HG03108 (cell line): Measurements from ENCODE around the gene HAUS6.
A peak's percentile ranks its signal among the peaks of the same experiment; 100 is the strongest.
"Not testable (repeated sequence)": the region's sequence is repeated elsewhere in the genome, so short reads cannot be mapped to it uniquely, and the experiment has no call there.

Source experiments
- ATAC-seq: cut with Tn5 transposase; IDR thresholded peaks from one replicate; pipeline ENCODE4 v1.9.1; 2021; ENCODE audit warnings: moderate library complexity; ENCODE audit not compliant: unreplicated experiment

The HAUS6 gene

DNA sequence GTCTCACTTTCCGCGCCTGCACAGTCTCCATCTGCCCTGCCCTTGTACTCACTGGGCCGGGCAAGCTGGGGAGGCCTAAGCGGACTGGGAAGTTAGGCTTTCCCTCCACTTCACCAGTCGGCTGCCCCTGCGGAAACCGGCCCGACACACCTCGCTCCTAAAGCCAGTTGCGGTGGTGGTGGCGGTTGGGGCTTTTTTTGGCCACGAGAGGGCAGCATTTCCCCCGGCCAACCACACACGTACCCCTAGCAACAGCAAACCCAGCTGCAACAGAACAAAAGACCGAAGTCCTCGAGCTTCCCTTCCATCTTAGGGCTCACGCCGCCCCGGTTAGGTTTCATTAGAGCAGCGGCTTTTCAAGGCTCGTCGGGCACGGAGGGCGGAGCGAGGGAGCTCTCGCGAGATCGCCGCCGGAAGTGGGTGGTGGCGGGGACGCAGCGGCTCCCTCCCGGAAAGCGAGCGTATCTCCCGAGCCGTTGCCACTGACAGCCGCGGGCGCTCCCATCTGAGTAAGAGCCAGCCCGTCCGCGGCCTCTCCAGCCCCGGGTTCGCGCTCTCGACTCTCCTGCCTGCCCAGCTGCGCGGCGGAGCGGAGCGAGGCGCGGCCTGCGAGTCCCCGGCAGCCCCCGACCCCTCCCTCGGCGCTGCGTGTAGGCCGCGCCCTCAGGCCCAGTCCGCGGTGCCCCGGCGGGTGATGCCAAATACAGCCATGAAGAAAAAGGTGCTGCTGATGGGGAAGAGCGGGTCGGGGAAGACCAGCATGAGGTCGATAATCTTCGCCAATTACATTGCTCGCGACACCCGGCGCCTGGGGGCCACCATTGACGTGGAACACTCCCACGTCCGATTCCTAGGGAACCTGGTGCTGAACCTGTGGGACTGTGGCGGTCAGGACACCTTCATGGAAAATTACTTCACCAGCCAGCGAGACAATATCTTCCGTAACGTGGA lies 53.5 kb downstream of the HAUS6 start, which contains the start of gene RRAGA:
Gene RRAGA, plus strand, starts transcription at position 462 of the 951 bp plus-strand sequence. Its CDS starts 233 bp downstream, at position 695.
- peak; percentile 88 for ATAC-seq

DNA sequence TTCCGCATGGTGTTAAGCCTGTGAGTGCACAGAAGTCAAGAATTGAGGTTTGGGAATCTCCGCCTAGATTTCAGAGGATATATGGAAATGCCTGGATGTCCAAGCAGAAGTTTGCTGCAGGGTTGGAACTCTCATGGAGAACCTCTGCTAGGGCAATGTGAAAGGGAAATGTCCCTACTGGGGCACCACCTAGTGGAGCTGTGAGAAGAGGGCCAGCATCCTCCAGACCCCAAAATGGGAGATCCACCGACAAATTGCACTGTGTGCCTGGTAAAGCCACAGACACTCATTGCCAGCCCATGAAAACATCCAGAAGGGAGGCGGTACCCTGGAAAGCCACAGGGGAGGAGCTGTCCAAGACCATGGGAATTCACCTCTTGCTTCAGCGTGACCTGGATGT lies 66.1 kb downstream of the HAUS6 start:
- no peak for ATAC-seq

DNA sequence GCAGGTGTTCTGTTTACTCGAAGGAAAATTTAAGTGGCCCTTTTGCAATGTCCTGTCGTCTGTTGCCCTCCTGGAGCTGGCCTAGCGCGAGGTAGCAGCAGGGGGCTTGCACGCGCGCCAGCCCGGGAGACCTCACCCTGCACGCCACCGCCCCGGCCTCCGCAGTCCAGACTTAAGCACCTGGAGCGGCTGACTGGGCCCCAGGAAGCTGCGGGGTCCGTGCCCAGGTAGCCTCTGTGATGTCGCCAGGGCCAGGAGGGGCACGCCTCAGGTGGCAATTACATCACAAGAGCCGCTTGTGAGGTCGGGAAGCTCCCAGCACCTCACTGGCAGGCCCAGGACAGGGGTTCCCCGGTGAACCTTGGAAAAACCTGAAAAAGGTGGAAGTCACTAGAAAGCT lies 69.7 kb downstream of the HAUS6 start, which contains the start of gene SAXO1:
Gene SAXO1, minus strand, starts transcription at position 195 of the 400 bp plus-strand sequence. CDS start 301 bp downstream, outside the sequence.
- no peak for ATAC-seq

DNA sequence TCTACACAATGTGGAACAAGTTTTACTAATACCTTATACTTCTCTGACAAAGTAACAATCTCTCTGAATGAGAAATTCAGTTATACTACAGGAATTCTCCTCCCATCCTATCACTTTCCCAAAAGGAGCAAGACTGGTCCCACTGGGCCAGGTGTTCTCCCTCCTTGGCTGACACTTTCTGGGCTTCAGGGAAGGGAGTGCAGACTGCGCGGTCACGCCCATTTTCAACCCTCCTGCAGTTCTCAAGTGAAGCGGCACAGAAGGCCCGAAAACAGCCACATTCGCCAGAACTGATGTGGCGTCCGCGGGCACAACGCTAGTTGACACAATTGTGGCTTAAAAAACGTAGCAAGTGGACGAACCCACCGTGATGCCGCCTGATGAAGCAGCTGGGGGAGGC lies 70.3 kb downstream of the HAUS6 start:
- ATAC-seq, result no peak

DNA sequence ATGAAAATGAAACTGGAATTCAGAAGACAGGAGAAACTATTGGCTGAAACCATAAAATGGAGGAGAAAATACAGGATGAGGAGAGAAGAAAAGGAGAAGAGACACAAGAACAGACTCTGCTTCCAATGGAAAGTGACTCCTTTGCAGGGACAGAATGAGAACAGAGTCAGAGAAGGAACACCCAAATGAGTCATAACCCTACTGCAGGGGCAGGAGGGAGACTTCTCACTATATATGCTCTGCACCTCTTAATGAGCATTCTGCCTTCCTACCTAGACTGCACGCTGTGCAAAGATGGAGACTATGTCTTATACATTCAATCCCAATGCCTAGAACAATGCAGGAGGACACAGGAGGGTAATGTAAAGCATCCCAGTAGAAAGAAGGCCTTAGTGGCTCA lies 71.8 kb downstream of the HAUS6 start:
- no peak for ATAC-seq

DNA sequence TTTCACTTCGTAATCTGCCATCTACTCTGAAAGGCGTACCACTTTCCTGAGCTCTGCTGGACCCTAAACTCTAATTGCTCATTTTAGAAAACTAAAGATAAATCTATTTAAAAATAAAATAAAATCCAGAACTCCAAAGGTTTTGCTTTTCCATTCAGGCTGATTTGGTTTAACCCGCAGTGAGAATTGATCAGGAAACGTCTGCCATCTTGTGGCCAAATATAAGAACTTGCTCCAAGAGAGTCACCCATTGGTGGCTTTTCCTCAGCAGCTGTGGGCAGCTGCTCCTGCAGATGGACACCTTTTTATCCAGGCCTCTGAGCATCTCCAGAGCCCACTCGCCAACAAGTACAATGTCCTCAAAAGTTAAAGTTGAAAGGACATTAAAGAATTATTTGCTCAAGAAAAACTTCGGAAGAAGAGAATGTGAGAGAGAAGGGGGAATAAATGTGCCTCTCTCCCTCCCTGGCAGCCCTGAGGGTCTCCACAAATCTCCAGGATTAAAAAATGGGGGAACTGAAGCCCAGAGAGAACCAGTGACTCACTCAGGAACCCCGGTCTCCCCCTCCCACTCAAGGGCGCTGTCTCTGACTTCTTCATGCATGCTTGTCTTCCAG lies 73.8 kb downstream of the HAUS6 start:
- peak; percentile 53 for ATAC-seq

DNA sequence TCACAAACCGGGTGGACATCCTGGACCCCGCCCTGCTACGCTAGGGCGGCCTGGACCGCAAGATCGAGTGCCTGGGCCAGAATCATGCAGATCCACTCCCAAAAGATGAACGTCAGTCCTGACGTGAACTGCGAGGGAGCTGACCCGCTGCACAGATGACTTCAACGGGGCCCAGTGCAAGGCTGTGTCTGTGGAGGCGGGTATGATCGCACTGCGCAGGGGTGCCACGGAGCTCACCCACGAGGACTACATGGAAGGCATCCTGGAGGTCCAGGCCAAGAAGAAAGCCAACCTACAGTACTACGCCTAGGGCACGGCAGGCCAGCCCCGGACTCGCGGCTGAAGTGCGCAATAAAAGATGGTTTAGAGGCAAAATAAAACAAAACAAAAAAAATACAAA lies 74.9 kb downstream of the HAUS6 start:
- ATAC-seq, result no peak

DNA sequence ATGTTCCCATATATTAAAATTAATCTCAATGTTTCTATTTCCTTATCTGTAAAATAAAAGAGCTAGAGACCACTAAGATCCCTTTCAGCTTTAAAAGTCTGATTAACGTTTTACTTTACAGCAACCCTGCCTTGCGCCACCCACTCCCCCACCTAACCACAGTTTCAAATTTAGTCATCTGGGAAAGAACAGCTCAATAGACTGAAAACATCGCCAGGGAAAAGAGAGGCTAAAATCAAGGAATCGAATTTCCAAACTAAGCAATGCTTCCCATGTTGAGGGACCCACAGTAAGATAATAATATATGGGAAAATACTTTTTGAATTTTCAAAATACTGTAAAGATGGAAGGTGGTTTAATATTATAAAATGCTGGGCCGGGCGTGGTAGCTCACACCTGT lies 76.3 kb downstream of the HAUS6 start:
- ATAC-seq, result no peak

DNA sequence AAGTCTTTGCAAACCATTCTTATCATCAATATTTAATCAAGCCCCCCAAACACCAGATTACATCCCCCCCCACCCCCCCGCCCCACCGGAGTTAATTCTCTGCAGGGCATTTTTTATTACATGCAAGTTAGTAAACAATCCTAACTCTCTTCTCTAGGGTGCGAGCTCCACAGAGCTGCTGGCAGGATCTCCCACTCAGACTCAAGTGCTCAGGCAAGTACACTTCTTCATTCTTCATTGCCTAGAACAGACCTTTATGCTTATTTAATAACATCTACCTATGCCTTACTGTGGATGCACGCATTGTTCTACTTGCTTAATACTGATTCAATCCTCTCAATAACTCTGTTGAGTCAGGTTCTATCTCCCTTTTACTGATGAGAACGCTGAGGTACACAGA lies 79.6 kb downstream of the HAUS6 start:
- ATAC-seq, result no peak

DNA sequence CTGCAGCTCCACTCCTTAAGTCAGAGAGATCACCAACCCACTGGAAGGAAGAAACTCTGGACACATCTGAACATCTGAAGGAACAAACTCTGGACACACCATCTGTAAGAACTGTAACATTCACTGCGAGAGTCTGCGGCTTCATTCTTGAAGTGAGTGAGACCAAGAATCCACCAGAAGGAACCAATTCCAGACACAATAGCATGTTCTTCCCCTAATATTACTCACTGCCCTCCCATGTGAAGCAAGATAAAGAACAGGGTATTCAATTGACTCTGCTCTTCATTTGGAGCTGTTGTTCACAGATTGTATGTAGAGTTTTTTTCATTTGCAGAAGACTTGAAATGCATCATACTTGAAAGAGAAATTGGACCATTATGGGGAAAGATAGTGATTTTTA lies 80.5 kb downstream of the HAUS6 start:
- ATAC-seq, result no peak

DNA sequence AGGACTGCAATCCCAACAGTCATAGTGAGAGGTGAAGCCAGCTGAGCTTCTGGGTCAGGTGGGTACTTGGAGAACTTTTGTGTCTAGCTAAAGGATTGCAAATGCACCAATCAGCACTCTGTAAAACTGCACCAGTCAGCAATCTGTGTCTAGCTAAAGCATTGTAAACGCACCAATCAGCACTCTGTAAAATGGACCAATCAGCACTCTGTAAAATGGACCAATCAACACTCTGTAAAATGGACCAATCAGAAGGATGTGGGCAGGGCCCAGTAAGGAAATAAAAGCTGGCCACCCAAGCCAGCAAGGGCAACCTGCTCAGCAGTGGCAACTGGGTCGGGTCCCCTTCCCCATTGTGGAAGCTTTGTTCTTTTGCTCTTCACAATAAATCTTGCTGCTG lies 81.1 kb downstream of the HAUS6 start:
- not testable (repeated sequence) for ATAC-seq

DNA sequence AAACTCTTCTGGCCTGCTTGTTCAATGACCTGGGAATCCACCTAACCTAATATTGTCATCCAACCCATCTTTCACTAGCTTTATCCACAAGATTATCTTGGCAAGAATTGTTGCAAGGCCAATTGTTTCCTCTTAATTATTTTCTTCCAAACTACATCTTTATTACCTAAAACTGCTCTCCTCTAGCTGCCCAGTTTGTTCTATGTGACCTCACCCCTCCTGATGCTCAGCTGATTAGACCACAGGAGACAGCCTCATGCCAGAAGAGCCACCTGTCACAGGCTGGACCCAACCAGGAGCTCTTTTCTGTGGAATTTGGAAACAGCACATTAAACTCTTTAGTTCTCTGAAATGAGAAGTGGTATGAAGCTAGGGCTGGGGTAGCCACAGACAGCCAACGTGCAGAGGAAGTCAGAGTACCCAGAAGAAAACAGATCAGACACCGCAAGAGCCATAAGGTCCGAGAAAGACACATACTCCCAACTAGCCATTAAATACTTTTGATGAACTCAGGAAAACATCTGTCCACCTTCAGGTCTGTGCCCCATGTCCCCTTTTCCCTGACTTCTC lies 81.7 kb downstream of the HAUS6 start:
- no peak for ATAC-seq

DNA sequence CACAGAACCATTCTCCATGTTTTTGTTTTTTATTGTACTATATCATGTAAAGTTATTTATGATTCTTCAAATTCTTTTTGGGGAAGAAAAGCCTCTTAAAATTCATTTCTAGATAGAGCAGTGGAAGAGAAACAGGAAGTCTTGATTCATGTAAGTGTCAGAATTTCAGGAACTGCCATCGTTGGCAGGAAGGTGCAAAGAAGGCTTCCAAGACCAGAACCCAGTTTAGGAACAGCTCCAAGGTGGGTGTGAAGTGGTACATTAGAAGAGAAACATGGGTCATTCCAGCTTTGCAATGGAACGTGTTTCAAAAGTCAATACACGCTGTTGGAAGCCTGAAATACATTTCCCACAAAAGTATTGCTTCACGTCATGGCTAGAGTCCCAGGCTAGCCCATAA lies 84.5 kb downstream of the HAUS6 start:
- no peak for ATAC-seq

DNA sequence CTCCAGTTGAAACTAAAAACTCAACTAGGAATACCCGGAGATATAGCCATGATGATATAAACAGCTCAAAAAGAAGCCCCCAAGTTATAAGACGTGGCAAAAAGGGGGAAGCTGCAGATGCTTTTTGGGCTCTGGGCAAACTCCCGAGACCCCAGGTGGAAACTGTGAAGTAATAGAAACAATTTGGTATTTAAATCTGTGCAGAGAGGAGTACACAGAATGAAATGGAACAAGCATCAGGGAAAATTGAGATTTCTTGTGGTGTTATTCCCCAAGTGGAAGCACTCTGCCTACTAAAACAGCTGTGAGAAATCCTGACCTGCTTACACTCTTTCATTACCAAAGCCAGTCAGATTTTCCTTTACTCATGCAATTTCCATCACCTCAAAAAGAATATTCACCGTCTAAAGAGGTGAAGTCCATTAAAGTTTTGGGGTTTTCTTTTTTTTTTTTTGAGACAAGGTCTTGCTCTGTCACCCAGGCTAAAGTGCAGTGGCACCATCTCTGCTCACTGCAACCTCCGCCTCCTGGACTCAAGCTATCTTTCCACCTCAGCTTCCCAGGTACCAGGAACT lies 93.2 kb downstream of the HAUS6 start:
- ATAC-seq, result no peak
